T-helper 1 cell treated with Interleukin-12 subunit alpha and Interleukin-12 subunit beta and Interleukin-4 antibody, amounts not matched to agents 30 μg/mL and 1 μg/mL, for 36 hours (primary cell): ENCODE measurements around the gene SLC39A11.
"Not testable (repeated sequence)": the region's sequence is repeated elsewhere in the genome, so short reads cannot be mapped to it uniquely, and the experiment has no call there.

Experiments
- H3K27ac Mint-ChIP-seq: one replicate; pipeline ENCODE4 v1.8.0; 2021; ENCODE audit warnings: mild to moderate bottlenecking, mixed read lengths
- H3K27me3 Mint-ChIP-seq: one replicate; pipeline ENCODE4 v1.8.0; 2021; ENCODE audit warnings: low read depth, mixed read lengths
- H3K36me3 Mint-ChIP-seq: one replicate; pipeline ENCODE4 v1.8.0; 2021; ENCODE audit warnings: low read depth, mixed read lengths
- H3K4me1 Mint-ChIP-seq: one replicate; pipeline ENCODE4 v1.8.0; 2021; ENCODE audit warnings: low read depth, mixed read lengths
- H3K4me3 Mint-ChIP-seq: one replicate; pipeline ENCODE4 v1.8.0; 2021; ENCODE audit warnings: mild to moderate bottlenecking, moderate library complexity, mixed read lengths
- H3K9me3 Mint-ChIP-seq: one replicate; pipeline ENCODE4 v1.8.0; 2021; ENCODE audit warnings: mixed read lengths

The SLC39A11 gene

DNA sequence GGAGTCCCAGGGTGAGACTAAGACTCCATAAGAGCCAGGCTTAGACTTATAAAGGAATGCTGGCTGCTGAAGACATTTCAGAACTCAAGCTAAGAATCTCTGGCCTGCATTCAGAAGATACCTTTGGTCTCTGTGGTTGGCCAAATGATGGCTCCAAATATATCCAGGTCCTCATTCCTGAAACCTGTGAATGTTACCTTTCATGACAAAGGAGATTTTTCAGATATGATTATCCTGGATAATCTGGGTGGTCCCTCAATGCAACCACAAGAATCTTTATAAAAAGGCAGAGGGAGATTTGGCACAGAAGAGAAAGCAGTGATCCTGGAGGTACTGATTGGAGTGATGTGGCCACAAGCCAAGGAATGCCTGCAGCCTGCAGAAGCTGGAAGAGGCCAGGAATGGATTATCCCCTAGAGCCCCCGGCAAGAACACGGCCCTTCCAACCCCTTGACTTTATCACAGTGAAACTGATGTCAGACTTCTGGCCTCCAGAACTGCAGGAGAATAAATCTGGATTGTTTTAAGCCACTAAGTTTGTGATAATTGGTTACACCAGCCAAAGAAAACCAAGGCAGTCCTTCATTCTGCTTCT is 253.3 kb downstream of the SLC39A11 start:
- no peak overlapping the region for H3K27ac Mint-ChIP-seq
- peaks cover 1% of the 10 kb centered on the region for H3K36me3 Mint-ChIP-seq
- H3K4me3 Mint-ChIP-seq = no peak overlapping the region
- H3K27me3 Mint-ChIP-seq = no peaks in the 10 kb centered on the region
- peaks cover 8% of the 10 kb centered on the region for H3K9me3 Mint-ChIP-seq
- H3K4me1 Mint-ChIP-seq = no peaks in the 10 kb centered on the region

DNA sequence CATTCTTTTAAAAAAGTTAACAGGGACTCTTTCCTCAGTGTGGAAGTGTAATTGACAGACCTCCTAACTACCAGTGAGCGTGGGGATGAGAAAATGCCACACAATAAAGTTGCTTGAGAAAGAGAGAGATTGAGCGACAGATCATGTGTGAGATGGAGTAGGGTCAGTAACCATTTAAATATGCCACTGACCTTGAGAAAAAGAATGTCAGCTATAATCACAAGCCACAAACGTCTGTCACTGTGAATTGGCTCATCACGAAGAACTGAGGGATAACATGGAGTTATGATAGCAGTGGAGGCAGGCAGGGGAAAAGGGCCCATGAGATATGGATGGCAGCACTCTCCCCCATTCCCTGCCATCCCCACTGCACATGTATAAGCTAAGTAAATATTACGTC is 253.9 kb downstream of the SLC39A11 start:
- Mint-ChIP-seq H3K4me1 (no peaks in the 10 kb centered on the region), H3K27me3 (no peaks in the 10 kb centered on the region), H3K27ac (no peak overlapping the region), H3K9me3 (peaks cover 8% of the 10 kb centered on the region), H3K4me3 (no peak overlapping the region), H3K36me3 (peaks cover 1% of the 10 kb centered on the region)

DNA sequence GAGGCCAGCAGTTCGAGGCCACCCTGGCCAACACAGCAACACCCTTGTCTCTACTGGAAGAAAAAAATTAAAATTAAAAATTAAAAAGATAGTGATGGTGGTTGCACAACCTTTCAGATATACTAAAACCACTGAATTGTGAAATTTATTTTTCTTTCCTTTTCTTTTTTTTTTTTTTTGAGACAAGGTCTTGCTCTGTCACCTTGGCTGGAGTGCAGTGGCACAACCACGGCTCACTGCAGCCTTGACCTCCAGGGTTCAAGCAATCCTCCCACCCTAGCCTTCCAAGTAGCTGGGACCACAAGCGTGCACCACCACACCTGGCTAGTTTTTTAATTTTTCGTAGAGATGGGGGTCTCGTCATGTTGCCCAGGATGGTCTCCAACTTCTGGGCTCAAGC is 254.4 kb downstream of the SLC39A11 start:
- H3K4me3 Mint-ChIP-seq = no peak overlapping the region
- H3K27ac Mint-ChIP-seq = no peak overlapping the region
- no peaks in the 10 kb centered on the region for H3K27me3 Mint-ChIP-seq
- H3K9me3 Mint-ChIP-seq = peaks cover 8% of the 10 kb centered on the region
- H3K4me1 Mint-ChIP-seq = no peaks in the 10 kb centered on the region
- H3K36me3 Mint-ChIP-seq = peaks cover 1% of the 10 kb centered on the region

DNA sequence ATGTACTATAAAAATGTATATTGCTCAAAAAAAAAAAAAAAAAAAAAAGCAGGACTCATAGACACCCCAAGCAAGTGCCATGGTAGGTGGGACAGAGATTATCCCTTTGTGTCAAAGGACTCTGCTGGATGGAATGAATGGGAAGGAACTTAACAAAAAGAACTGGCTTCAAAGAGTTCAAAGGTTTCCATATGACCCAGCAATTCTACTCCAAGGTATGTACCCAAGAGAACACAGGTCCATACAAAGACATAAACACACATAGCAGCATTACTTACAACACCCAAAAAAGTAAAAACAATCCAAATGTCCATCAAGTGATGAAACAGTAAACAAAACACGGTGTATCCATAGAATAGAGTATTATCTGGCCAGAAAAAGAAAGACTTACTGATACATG is 255.2 kb downstream of the SLC39A11 start:
- Mint-ChIP-seq H3K9me3 (peaks cover 8% of the 10 kb centered on the region), H3K27ac (no peak overlapping the region), H3K4me1 (no peaks in the 10 kb centered on the region), H3K4me3 (no peak overlapping the region), H3K27me3 (no peaks in the 10 kb centered on the region), H3K36me3 (peaks cover 1% of the 10 kb centered on the region)

DNA sequence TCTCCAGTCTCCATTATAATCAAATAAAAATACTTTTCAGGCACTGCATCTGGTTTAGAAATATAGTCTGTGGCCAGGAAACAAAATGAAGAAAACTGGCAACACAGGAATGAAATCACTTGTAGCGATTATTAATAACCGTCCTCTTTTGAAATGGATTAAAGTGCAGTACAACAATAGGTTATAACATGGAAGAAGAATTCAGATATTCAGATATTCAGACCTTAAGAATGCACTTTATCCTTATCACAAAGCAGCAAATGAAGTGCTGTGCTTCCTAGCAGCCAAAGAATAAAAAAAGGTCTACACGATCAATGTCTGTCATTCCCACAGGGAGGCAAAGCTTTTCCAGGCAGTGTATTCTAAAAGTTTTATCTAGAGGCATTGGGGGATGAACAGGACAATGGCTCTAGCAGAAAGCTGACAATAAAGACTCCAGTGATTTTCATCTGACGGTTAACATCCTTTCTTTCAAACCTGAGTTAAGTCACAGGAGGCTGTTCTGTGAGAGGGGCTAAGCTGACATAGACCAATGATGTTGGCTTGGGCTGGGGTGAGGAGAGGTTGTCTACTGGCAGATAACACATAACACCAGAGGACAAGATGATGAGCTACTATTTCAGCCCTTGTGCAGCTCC is 259.2 kb downstream of the SLC39A11 start:
- peaks cover 1% of the 10 kb centered on the region for H3K36me3 Mint-ChIP-seq
- H3K9me3 Mint-ChIP-seq = no peaks in the 10 kb centered on the region
- H3K27me3 Mint-ChIP-seq = no peaks in the 10 kb centered on the region
- no peaks in the 10 kb centered on the region for H3K4me1 Mint-ChIP-seq
- H3K4me3 Mint-ChIP-seq = no peak overlapping the region
- H3K27ac Mint-ChIP-seq = no peak overlapping the region

DNA sequence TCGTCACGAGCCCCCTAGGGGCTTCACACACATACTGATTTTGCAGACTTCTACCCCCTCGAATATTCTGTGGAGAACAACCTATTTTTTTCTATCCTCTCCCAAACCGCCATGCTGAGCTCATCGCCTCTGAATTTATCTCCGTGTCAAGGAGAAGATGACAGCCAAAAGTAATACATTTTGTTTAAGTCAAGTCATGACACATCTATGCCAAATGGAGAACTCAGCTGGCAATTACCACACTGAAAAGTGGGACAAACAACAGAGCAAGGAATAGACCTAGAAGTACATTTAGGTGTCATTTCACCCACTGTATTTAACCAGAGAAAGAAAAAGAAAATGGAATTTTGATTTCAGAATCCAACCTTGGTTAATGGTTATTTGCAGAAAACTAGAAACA is 260.2 kb downstream of the SLC39A11 start:
- Mint-ChIP-seq H3K27ac (no peak overlapping the region), H3K27me3 (no peaks in the 10 kb centered on the region), H3K9me3 (peaks cover 4% of the 10 kb centered on the region), H3K4me3 (no peak overlapping the region), H3K36me3 (no peaks in the 10 kb centered on the region), H3K4me1 (no peaks in the 10 kb centered on the region)

DNA sequence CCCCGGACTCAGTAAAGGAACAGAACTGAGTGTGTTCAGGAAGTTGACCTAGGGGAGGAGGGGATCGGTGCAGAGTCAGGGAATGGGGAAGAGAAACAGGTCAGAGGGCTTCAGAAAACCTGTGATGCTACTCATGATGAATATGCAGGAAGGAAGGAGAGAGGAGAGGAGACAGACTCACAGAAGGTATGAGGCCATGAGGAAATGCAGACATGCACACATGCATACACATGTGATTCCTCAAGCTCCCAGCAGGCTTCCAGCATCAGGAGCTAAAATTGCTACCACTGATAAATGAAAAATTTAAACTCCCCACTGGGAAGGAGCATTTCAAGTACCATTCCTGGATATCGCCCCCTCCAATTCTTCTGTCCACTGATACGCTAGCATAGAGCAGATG is 262.6 kb downstream of the SLC39A11 start:
- Mint-ChIP-seq H3K4me3 (no peak overlapping the region), H3K27ac (no peak overlapping the region), H3K9me3 (peaks cover 21% of the 10 kb centered on the region), H3K4me1 (no peaks in the 10 kb centered on the region), H3K36me3 (peaks cover 2% of the 10 kb centered on the region), H3K27me3 (no peaks in the 10 kb centered on the region)

DNA sequence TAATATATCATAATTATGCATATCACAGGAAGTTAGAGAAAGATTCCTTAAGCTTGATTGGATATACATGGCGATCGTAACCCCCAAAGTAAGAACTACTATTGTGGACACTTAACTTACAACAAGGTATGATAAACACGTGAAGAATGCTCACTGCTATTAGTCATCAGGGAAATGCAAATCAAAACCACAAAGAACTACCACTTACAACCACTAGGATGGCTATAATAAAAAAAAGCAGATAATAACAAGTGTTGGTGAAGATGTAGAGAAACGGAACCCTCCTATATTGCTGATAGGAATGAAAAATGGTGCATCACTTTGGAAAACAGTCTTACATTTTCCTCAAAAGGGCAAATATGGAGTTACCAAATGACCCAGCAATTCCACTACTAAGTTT is 265.9 kb downstream of the SLC39A11 start:
- H3K4me1 Mint-ChIP-seq = peaks cover 4% of the 10 kb centered on the region
- peaks cover 36% of the 10 kb centered on the region for H3K9me3 Mint-ChIP-seq
- no peaks in the 10 kb centered on the region for H3K27me3 Mint-ChIP-seq
- peaks cover 5% of the 10 kb centered on the region for H3K36me3 Mint-ChIP-seq
- no peak overlapping the region for H3K4me3 Mint-ChIP-seq
- no peak overlapping the region for H3K27ac Mint-ChIP-seq

DNA sequence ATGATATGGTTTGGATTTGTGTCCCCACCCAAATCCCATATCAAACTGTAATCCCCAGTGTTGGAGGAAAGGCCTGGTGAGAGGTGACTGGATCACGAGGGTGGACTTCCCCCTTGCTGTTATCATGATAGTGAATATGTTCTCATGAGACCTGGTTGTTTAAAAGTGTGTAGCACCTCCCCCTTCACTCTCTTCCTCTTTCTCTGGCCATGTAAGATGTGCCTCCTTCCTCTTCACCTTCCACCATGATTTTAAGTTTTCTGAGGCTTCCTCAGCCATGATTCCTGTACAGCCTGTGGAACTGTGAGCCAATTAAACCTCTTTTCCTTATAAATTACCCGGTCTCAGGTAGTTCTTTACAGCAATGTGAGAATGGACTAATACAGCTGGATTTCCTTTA is 266.4 kb downstream of the SLC39A11 start:
- H3K27me3 Mint-ChIP-seq, H3K4me1 Mint-ChIP-seq, H3K27ac Mint-ChIP-seq, H3K36me3 Mint-ChIP-seq, H3K4me3 Mint-ChIP-seq: not testable (repeated sequence)
- peaks cover 36% of the 10 kb centered on the region for H3K9me3 Mint-ChIP-seq

DNA sequence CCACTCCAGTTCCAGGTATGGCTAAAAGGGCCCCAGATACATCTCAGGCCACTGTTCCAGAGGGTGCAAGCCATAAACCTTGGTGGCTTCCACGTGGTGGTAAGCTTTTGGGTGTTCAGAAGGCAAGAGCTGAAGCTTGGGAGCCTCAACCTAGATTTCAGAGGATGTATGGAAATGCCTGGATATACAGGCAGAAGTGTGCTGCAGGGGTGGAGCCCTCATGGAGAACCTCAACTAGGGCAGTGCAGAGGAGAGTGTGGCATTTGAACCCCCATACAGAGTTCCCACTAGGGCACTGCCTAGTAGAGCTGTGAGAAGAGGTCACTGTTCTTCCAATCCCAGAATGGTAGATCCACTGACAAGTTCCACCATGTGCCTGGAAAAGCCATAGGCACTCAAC is 267.3 kb downstream of the SLC39A11 start:
- Mint-ChIP-seq H3K27ac (no peak overlapping the region), H3K4me1 (peaks cover 4% of the 10 kb centered on the region), H3K9me3 (peaks cover 36% of the 10 kb centered on the region), H3K4me3 (no peak overlapping the region), H3K36me3 (peaks cover 5% of the 10 kb centered on the region), H3K27me3 (no peaks in the 10 kb centered on the region)

DNA sequence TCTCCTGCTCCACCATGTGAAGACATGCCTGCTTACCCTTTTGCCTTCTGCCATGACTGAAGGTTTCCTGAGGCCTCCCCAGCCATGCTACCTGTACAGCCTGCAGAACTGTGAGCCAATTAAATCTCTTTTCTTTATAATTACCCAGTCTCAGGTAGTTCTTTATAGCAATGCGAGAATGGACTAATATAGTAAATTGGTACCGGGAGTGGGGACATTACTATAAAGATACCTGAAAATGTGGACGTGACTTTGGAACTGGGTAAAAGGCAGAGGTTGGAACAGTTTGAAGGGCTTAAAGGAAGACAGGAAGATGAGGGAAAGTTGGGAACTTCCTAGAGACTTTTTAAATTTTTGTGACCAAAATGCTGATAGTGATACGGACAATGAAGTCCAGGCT is 268.2 kb downstream of the SLC39A11 start:
- H3K27ac Mint-ChIP-seq, H3K4me1 Mint-ChIP-seq, H3K4me3 Mint-ChIP-seq, H3K36me3 Mint-ChIP-seq, H3K27me3 Mint-ChIP-seq: not testable (repeated sequence)
- peaks cover 36% of the 10 kb centered on the region for H3K9me3 Mint-ChIP-seq

DNA sequence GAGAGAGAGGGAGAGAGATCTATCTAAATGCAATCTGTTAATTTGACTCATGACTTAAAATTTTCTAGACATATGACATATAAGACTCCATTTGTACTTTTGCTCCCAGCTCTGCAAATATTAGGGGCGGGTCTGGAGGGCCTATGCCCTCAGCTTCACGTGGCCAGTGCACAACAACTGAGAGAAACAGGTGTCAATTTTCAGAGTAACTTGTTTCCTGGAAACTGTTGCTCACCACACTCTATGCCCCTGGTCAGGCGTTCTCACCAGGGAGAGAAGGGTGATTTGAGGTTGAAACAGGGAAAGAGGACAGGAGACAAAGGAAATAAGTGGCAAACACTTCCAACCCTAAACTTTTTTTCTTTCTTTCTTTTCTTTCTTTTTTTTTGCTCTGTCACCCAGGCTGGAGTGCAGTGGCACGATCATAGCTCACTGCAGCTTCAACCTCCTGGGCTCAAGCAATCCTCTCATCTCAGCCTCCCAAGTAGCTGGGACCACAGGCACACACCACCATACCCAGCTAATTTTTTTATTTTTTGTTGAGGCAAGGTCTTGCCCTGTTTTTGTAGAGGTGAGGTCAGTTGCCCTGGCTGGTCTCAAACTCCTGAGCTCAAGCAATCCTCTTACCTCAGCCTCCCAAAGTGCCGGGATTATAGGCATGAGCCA is 270.0 kb downstream of the SLC39A11 start:
- Mint-ChIP-seq H3K27me3 (no peaks in the 10 kb centered on the region), H3K4me3 (no peak overlapping the region), H3K4me1 (peaks cover 4% of the 10 kb centered on the region), H3K27ac (no peak overlapping the region), H3K9me3 (peaks cover 34% of the 10 kb centered on the region), H3K36me3 (peaks cover 6% of the 10 kb centered on the region)

DNA sequence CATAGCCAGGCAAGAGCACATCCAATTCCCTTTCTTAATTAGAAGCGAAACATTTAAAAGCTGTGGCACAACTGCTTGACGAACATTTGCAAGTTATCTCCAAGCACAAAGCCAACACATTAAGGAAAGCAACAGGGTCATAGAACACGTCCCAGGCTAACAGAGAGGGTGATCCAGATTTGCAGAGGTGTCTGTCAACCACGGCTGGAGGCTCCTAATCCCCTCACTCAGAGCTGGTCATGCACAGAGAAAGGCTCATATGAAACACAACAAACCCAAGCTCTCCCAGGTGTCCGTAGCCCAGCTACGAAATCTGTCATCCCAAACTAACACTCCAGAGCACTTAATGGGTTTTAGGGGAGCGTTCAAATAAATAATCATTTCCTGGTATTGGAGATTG is 276.1 kb downstream of the SLC39A11 start:
- Mint-ChIP-seq H3K4me1 (no peaks in the 10 kb centered on the region), H3K4me3 (no peak overlapping the region), H3K9me3 (peaks cover 13% of the 10 kb centered on the region), H3K36me3 (peaks cover 11% of the 10 kb centered on the region), H3K27me3 (no peaks in the 10 kb centered on the region), H3K27ac (no peak overlapping the region)

DNA sequence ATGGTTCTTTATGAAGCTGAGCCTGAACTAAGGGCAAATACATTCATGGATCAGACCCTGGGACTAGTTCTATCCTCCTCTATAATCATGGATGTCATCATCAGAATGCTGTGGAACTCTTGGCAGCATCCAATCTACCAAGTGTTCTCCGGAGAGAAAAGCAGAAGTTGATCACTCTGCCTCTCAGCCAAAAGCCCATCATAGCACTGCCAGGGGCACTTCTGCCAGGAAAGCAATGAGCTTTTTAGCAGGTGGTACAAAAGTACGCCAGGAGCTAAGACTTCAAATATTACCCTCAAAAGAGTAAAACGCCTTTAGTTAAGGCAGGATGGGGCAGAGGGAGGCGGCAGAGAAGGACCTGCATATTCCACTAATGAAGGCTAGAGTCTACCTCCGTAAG is 279.0 kb downstream of the SLC39A11 start:
- Mint-ChIP-seq H3K36me3 (peaks cover 11% of the 10 kb centered on the region), H3K9me3 (peaks cover 28% of the 10 kb centered on the region), H3K4me1 (no peaks in the 10 kb centered on the region), H3K27me3 (no peaks in the 10 kb centered on the region), H3K4me3 (no peak overlapping the region), H3K27ac (no peak overlapping the region)

DNA sequence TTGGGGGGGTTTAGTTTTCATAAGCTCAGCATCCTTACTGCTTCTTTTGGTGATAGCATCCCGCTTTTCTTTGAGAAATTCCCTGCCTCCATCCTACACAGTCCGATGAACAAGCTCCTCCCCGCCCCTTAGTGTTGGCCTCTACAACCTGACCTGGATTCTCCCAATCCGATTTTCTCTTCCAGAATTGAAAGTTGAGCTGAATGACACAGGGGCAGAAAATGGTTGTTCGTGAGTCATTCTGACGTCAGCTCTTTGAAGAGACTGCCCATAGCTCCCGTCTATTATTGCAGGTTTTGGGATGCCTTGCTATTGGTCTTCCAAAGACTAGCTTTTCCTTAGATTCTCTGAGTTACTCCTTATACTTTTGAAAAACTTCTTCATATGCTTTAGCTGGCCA is 279.7 kb downstream of the SLC39A11 start:
- Mint-ChIP-seq H3K4me1 (no peaks in the 10 kb centered on the region), H3K27me3 (no peaks in the 10 kb centered on the region), H3K27ac (no peak overlapping the region), H3K36me3 (peaks cover 11% of the 10 kb centered on the region), H3K4me3 (no peak overlapping the region), H3K9me3 (peaks cover 28% of the 10 kb centered on the region)
